HG03442 (cell line): ENCODE data around the gene DNAJC27.

Source experiments
- ATAC-seq: cut with Tn5 transposase; IDR thresholded peaks from one replicate; pipeline ENCODE4 v1.9.1; 2021; ENCODE audit warnings: mild to moderate bottlenecking, moderate library complexity; ENCODE audit not compliant: unreplicated experiment

Gene DNAJC27

DNA sequence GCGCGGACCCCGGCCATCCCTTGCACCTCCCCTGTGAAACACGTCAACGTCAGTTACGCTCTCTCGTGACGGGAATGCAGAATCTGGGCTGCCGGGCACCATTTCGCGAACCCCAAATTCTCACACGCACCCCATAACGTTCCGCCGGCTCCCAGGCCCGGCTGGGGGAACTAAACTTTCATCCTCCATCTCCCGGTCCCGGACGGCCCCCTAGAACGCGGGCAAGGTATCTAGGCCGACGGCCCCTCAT, 544 bp downstream of the DNAJC27 start:
- ATAC-seq, result no peak

DNA sequence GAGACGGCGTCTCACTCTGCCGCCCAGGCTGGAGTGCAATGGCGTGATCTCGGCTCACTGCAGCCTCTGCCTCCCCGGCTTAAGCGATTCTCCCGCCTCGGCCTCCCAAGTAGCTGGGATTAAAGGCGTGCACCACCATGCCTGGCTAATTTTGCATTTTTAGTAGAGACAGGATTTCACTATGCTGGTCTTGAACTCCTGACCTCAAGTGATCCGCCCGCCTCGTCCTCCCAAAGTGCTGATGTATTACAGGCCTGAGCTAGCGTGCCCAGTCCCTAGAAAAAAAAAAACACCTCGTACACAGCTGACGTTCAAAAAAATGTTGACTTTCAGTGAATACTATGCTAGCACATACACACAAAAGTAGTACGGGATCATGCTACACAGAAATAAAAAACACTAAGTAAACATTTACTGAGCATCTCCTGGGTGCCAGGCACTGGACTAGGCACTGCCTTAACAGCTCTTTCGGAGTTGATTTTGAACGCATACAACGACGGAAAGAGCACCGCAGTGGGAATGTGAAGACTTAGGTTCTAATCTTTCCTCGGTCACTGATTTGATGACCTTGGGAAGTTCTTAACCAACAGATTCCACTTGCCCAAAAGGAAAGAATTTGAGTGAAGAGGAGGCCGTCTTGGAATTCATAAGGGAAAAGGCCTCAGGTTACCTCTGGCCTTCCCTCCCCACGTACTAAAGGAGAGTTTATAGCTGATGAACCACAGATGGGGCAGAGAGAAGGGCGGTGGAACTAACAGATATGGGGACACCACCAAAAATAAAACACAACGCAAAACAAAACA, 1.1 kb downstream of the DNAJC27 start:
- no peak for ATAC-seq

DNA sequence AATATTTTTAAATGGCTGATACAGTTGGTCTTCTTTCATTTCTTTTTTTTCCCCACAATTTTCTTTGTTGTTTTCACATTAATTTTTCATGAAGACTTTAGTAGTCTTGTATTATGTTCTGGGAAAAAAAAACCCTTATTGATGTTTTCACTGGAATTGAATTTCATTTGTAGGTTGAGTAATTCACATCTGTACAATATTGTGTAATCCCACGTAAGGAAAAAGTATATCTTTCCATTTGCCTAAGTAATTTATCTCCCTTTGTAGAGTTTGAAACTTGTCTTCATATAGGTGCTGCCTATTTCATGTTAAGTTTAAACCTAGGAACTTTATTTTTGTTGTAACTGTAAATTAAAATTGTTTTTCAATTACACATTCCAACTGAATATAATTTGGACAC, 2.0 kb downstream of the DNAJC27 start:
- ATAC-seq, result no peak

DNA sequence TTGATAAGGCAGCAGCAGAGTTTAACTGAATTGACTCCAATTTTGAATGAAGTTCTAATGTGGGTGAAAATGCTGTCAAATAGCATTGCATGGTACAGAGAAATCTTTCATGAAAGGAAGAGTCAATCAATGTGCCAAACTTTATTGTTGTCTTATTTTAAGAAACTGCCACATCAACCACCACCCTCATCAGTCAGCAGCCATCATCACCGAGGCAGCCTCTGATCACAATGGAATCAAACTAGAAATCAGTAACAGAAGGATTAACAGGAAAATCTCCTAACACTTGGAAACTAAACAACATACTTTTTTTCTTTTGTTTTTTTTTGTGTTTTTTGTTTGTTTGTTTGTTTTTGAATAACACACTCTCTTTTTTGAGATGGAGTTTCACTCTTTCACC, 9.9 kb downstream of the DNAJC27 start:
- ATAC-seq, result no peak

DNA sequence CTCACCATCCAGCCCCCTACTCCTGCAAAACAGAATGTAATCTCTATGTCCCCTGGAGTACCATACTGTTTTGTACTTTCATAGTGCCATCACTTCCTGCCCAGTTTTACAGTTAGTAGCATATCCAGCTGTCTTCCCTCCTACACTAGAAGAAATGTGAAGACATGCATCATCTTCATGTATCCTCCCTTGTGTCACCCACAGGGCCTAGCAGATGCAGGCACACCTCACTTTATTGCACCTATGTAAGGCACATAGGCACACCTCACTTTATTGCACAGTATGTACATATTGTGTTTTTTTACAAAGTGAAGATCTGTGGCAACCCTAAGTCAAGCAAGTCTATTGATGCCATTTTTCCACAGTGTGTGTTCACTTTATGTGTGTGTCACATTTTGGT, 12.0 kb downstream of the DNAJC27 start:
- ATAC-seq, result no peak

DNA sequence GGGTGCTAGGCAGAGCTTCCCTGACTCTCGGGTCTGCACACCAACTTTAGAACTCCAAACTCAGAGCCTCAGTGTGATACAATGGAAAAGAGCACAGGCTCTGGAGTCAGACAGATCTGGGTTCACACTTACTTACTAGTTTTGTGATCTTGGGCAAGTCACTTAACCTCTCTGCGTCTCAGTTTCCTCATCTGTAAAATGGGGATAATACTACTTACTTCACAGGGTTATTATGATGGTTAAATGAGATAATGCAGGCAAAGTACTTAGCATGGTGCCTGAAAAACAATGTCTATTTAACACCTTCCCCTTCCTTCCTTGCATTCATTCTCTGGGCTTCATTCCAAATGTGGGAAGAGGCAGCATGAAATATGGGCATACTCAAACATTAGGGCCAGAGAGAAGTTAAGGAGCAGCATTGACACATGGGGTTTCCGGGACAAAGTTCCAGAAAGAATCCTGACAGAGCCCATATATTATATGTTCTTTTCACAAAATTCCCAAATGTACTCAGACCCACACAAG, 13.3 kb downstream of the DNAJC27 start:
- no peak for ATAC-seq

DNA sequence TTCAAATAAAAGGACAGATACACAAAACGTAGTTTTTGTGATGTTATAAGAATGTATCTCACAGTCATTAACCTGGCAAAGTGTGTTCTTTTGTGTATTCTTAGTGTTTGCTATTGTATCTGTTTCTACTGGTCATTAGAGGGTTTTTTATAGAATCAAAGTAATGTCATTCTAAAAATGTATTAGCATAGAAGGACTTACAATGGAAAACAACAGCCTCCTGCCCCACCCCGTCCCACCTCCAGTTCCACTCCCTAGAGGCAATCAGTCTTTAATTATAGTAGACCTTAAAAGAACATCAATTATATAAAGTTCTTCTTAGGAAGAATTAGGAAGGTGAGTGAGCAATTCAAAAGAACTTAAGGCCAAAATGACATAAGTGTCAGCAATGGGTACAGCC, 13.8 kb downstream of the DNAJC27 start:
- no peak for ATAC-seq

DNA sequence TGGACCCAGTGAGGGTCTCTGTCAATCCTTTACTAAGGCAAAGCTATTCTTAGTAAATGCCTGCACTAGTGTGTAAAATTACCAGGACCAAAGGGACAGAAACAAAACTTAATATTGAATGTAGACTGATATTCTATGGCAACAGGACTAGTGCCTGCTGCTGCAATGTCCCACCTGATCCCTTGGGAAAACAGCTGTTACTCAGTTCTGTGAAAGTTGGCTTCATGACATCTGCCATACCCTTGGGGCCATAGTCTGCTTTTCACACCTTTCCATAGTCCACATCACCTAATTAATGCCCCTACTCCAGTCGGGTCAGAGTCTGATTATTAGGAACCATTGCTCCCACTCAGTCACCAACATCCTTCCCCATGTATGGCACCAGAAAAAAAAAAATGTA, 14.5 kb downstream of the DNAJC27 start:
- ATAC-seq, result no peak

DNA sequence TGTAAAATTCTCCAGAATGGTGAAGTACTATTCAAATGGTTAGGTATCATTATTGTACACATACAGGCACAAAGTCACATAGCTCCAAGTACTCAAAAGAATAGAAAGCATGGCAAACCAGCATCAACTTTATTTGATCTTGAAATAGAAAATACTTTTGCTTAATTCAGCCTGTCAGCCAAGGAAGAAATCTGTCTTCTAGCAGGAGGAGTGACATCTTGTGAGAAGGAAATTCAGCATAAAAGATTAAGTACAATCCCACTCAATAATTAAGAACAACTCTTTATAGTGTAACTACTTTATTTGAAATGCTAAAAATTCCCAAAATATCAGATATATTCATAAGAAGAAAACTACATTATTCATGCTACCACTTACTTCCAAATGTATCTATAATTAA, 15.8 kb downstream of the DNAJC27 start:
- ATAC-seq, result no peak

DNA sequence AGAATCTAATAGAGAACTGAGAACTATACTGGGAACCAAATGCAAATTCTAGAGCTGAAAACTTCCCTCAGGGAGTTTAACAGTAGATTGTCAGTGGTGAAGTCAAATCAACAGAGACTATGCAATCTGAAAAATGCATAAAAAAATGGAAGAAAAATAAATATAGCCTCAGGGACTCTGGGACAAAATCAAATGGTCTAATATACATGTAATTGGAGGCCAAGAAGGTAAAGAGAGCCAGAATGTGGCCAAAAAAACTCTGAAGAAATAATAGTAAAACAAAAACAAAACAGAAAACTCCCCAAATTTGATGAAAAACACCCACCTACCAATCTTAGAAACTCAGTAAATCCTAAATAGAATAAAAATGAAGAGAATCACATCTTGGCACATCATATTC, 16.5 kb downstream of the DNAJC27 start:
- ATAC-seq, result no peak

DNA sequence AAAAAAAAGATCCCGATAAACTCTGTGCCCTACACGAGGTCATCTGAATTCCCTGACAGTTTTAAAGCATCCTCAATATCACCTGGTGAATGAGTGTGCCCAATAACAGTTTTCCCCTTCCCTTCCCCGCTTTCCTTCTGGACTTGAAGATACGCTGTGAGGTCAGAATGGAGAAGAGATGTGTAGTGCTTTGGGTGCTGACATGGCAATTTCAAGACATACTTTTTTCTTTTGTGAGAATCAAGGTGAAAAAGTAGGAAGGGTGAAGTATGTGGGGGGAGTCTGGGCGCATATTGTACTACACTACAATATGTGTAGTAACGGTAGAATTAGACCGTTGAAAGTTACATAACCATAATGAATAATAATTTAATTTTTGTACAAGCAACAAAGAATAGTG, 21.7 kb downstream of the DNAJC27 start:
- ATAC-seq, result no peak

DNA sequence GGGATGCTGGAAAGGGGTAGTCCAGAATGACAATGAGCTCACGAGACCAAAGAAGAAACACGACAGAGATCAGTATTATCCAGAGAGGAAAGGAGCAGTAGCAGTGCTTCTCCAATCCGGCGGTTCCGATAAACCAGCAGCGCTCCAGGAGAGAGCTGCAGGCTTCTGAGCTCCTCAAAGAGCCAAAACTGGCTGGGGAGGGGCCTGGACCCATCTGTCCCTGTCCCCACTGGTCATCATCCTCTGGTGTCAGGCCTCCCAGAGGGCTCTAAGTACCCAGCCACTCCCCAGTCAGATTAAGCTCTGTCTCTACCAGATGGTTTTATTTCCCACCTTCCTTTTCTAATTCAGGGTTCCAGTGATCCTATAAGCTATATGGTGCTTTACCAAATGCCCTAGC, 23.2 kb downstream of the DNAJC27 start:
- no peak for ATAC-seq

DNA sequence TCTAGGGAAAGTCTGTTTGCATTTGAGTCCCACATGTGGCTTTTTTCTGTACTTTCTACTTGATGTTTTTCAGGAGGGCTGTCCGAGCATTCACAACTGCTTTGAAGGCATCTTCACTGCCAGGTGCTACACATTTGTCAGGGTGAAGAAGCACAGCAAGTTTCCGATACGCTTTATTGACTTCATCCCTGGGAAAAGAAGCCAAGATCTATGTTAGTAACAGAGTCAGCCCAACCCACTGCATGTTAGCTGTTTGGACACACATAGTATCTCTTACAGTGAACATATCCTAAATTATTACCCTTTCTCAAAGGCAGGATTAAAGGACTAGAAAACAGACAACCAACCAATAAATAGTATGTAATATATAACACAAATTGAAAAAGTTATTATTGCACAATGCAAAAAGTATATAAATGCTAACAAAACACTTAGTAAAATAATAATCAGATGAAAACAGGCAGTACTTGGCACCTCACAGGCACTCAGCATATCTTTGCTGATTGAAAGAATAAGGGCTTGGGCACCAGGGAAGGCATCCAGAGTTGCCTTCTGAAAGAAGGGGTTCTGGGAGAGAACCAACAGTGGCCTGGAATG, 24.1 kb downstream of the DNAJC27 start:
- no peak for ATAC-seq

DNA sequence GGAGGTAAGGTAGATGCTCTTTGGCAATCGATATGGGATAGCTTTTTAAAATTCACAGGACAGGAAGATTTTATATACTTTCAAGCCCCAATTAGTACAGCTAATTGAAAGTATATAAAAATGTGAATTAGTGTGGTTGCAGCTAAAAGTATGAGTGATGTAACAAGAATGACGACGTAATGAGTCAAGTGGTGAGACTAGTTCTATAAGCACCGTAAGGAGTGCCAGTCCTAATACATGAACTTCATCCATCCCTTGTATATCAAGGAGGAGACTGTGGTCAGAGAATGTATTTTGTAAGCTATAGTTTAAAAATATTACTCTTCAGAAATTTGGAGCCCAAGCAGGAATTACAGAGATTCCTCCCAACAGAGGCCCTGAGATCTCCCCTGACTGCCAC, 25.8 kb downstream of the DNAJC27 start:
- no peak for ATAC-seq

DNA sequence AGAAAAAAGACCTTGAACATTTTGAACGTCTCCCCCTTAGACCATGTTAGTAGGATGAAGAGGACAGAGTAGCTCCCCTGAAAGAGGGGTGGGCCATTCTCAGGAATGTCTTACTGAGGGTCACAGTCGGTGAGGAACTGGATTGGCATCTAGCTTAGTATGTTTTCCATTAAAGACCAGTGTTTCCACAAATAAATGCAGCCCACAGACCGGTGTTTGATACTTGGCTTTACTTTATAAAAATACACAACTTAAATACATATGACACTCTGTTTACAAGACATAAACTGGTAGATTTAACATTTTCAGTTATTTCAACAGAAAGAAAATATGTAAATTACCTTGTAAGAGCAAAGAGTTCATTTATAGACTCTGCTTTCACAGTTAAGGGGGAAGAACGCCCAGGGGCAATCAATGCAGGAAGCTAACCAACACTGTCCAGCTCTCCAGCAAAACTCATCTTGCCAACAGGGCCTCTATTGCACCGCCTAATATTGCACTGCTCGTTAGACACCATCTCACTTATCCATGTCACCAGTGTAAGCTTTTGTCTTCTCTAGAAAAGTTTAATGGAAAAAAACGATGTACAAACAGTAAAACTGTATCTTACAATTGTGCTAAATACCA, 28.2 kb downstream of the DNAJC27 start:
- ATAC-seq, result no peak

DNA sequence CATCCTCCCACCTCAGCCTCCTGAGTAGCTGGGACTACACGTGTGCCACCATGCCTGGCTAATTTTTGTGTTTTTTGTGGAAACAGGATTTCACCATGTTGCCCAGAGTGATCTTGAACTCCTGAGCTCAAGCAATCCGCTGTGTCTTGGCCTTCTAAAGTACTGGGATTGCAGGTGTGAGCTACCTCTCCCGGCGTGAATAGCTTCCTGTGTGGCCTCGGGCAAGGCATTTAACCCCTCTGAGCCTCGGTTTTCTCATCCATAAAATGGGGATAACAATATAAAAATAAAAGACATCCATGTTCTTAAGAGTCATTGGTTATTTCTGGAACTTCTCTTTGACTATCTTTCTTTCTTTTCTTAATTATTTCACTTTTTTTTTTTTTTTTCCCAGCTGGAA, 32.4 kb downstream of the DNAJC27 start:
- no peak for ATAC-seq

DNA sequence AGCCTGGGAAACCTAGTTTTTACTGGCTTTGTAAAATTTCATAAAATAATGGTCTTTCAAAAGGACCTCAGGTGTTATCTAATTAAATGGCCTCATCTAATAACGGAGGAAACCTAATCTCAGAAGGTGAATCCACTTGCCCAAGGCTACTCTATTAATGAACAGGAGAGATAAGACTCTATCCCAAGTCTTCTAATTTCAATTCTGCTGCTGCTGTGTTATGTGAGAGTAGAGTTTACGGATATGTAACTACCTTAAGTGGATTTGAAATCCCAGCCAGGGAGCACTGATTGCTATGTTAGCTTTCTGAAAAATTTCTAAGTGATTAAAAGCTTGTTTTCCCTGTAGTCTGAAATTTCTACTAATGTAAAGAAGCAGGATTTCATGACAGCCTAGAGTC, 34.5 kb downstream of the DNAJC27 start:
- no peak for ATAC-seq

DNA sequence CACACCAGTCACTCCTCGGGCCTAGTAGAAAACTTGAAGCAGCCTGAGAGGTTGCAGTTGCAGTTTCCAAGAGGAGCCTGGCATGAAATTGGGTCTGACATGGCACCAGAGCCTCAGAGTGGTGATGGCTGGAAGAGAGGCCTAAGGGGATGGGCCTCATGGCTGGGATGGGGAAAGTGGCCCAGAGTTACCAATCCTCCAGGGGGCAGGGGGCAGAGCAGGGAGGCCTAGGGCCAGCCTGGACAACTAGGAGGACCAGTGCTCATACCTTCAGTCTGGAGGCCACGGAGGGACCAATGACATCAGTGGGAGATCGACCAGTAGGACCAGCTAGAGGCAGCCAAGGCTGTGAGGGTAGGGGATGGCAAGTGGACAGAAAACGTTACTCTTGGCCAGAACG, 36.6 kb downstream of the DNAJC27 start:
- ATAC-seq, result no peak

DNA sequence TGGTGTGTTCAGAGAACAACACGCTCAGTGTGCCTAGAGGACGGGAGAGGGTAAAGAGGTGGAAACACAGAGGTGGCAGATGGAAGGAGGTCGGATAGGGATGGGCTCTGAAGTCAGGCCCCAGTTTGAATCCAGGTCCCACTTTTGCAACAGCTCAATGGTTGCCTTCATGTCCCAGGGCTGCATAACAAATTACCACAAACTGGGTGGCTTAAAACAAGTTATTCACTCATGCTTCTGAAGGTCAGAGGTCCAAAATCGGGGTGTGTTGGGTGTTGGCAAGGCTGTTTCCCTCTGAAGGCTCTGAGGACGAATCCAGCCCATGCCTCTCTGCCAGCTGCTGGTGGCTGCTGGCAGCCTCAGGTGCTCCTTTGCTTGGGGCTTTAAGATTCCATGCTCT, 39.0 kb downstream of the DNAJC27 start:
- ATAC-seq, result no peak

DNA sequence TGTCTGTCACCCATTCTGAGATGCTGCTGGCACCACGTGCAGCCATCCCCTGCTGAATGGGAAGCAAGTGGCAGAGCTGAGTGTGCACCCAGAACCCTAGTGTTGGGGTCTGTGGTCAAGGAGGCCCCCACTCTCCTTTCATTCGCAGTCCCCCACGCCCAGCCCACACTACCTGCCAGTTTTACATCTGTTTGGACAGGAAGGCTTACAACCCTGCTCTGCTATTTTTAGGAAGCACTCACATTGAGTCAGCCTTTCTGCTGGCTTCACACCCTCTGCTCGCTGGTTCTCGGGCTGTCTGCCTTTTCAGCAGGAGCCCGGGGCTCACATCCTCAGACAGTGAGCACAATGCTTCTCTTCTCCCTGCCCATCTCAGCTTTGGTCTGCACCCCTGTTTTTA, 41.0 kb downstream of the DNAJC27 start:
- peak; percentile 66 for ATAC-seq

DNA sequence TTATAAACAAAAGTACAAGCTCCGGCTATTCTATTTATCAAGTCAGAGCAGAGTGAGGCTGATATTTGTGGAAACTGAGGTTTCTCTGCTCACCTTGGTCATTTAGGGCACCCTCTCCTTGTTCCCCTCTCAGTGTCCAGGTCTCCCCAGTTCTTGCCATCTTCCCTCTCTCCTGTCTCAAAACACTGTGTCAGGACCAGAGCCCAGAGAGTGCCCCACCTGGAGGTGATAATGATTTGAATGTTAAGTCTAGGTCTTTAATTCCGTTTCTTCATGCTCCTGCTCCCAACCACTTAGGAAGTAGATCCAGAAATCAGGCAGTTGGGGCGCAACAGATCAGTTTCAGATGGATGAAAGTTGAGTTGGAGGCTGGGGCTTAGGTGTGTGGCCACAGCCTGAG, 42.5 kb downstream of the DNAJC27 start:
- ATAC-seq, result no peak

DNA sequence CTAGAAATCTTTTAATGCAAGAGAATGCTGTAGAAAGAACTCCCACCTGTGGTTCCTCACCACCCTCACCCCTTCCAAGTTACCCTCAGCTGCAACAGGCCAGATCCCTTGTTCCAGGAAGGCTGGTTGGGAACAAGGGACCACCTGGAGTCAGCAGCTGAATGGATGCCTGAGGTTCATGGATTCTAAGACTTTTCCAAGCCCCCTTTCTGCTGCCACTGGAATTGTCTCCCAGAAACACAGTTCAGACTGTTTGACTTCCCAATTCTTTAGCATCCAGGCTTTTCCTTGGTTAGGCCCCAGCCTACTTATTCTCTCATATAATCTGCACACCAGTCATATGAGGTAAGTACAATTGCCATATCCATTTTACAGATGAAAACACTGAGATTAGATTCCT, 43.7 kb downstream of the DNAJC27 start:
- ATAC-seq, result no peak
